GM18870 (cell line): ENCODE results near the gene ELMO1.

ENCODE experiments used
- ATAC-seq: cut with Tn5 transposase; IDR thresholded peaks from one replicate; pipeline ENCODE4 v1.9.1; 2021; ENCODE audit warnings: moderate library complexity; ENCODE audit not compliant: unreplicated experiment

ELMO1 gene

DNA sequence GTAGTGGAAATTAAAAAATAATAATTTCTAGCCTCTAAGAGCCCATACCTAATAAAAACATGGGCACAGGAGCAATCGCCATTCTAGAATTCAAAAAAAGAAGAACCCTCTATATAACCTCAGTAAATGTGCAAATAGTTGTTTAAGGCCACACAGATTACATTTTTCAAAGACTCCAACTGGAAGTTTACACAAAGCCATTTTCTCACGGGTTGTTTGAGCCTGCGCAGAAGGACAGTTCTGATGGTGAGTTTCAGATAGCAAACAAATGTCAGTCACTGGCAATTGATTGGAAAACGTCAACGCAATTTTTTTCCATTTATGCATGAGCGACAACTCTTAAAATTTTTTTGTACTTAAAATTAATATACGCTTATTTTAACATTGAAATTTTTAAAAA lies 23.0 kb upstream of the ELMO1 start:
- ATAC-seq: no peak

DNA sequence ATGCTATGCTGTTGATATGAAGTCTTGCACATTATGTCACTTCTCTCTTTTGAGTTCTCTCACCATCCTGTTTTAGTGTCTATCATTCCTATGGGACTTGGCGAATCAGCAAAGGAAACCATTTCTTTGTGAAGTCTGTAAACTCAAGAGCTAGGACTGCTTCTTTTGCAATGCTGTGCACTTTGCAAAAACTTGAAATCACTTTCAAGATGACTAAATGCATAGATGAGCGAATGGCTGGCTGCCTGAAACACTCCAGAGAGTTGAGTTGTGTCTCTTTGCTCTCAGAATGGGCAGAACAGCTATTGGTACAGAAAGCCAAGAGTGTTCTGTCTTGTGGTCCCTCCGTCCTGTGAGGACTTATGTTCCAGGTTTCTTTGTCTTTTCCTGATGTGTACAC lies 18.3 kb upstream of the ELMO1 start:
- no peak for ATAC-seq

DNA sequence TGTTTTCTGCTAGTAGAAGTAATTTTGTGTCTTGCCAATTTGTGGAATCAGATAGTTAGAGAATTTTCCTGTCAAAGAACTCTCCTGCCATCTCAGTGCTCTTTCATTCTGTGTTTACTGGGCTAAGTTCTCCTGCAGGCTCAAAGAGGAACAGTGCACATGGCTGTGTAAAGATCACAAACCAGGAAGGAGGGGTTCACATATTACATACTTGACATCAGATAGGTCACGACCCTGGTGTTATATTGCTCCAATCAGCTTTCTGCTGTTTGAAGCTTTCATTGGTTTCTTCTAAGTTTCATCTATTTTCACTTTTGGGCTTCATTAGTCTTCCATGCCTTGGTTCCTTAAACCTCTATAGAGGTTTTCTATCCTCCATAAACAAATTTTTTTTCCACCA lies 13.5 kb upstream of the ELMO1 start:
- ATAC-seq: no peak

DNA sequence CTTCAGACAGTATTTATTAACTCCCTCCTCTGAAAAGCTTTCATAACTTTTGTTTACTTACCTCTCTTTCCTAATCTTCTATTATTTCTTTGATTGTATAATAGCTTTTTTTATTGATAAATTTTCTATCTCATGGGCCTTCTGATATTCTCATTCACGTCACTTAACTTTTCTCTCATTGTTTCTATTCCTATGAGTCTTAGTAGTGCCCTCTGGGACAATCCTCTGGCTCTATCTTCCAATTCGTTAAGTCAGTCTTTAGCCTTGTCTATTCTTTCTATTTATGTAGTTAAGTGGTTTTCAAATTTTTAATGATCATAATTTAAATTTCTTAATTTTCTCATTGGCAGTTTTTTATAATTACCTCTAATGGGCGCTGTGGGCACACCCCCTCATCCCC lies 6.4 kb upstream of the ELMO1 start:
- no peak for ATAC-seq

DNA sequence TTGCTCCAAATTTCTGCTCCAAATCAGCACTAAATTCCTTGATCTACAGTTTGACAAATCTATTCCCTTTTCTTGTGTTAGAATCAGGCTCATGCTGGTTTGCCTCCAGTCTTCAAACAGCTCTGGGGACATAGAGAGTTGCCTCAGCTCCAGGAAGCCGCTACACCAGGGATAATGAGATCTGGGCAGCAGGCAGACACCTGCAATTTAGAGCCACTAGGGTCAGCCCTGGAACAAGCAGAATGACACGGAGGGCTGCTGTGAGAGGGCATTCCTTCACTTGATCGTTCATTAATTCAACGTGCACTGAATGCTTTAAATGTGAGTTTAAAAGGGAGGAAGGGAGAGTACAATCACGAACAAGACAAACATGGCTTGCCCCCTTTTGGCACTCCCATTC lies 3.7 kb upstream of the ELMO1 start:
- no peak for ATAC-seq

DNA sequence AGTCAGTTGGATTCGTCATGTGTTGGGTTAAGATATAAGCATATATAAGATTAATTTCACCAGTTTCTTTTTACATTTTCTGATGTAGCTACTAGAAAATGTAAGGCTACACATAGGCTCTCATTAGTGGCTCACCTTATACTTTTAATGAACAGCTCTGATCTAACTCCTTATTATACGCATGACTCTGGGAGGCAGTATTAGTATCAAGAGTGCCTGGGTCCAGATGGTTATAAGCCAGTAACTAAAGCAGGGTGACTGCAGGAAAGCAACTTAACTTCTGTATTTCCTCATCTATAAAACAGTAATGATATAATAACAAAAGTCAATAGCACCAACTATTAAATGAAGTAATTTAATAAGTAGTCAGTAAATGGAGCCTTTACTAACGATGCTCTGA lies 1.4 kb upstream of the ELMO1 start:
- no peak for ATAC-seq

DNA sequence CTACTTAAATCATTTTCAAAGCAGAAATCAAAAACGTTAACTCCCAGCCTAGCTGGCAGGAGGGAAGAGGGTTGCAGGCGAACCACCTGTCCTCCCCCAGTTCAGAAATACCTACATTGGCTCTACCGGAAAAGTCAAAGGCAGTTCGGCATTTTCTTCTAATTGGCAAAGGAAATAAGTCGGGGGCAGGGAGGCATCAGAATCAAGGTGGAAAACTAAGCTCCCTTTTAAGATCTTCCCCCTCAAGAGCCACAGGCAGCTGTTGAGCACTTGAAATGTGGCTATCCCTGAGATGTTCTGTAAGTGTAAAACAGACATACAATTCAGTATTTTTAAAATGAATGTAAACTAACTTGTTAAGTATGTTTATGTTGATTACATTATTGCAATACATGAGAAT lies 957 bp upstream of the ELMO1 start:
- ATAC-seq: no peak

DNA sequence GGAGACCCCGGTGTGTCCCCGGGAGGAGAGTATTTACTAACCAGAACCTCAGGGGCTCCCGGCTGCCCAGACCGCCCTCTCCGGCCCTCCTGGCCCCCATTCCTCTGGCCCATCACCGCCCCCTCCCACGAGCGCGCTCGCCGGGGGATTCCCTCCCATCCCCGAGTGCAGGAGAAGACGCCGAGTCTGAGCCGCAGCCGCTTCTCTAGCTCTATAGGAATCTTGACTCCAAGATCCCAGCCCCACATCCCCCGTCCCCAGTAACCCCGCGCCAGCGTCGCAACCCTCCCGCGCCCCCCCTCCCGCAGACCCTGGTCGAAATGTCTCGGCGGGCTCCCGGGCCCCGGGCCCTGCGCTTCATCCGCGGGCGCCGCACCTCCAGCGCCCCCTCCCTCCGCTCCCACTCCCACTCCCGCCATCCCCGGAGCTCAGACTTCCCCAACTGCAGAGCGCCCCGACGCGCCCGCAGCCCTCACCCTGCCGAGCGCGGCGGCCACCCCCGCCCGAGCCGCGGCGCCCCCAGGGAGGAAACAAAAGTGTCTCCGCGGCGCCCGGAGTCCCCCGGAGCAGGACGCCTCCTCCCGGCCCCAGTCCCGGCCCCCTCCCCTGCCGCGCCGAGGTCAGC lies 541 bp downstream of the ELMO1 start:
- ATAC-seq: no peak

DNA sequence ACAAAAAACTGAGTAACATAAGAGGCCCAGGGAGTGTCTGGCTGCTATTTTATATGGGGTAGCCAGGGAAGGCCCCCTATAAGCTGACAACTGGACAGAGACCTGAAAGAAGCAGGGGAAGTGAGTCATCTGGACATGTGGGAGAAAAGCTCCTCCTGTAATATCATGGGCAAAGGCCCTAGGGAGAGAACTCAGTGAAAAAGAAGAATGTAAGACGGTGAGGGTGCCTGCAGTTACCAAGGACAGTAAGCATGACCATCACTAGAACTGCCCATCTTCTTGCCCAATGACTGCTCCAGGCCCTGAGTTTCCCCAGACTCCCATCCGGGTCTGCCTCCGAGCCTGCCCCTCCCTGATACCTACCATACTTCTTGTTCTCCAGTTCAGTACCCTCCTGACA lies 2.3 kb downstream of the ELMO1 start:
- no peak for ATAC-seq

DNA sequence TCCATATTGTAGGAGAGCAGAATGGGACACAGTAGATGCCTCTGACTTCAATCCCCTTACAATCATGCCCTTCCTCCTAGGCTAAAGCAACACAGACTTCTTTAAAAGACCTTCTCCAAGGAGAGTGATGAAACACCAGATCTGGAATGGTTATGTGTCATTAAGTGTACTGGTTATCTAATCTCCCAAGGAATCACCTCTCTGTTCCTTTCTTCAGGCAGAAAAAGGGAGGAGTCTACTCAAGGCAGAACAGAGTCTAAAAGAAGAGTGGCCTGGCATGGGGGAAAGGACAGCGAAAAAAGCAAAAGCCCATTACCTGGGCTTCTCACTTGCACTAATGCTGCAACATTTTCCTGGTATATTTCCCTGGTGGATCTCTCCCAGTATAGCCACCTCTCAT lies 2.9 kb downstream of the ELMO1 start:
- no peak for ATAC-seq

DNA sequence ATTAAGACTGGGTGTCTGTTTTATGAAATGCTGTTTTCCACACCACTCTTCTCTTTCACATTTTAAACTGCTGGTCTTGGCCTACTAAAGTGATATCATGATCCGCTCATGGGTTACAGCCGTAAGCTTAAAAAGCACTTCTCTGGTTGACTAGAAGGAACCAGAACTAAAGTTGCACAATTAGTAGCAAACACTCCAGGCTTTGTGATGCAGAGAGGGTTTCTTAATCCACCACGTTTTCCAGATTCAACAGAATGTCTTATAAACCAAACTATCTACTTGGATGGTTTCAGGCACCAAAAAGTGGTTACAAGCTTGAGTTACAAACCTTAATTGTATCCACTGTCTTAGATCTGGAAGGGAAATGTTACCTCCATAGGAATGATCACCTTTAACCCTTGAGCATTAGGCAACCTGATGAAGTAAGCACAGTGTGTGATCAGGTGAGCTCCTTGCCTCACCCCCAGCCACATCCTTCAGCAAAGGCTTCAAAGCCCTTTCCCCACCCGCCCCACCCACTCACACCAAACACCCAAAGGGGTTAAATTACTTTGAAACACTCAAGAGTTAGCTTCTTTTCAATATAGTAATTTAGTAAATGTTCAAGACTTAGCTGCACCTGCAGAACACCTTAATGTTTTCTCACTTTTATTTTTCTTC lies 3.5 kb downstream of the ELMO1 start:
- ATAC-seq: no peak

DNA sequence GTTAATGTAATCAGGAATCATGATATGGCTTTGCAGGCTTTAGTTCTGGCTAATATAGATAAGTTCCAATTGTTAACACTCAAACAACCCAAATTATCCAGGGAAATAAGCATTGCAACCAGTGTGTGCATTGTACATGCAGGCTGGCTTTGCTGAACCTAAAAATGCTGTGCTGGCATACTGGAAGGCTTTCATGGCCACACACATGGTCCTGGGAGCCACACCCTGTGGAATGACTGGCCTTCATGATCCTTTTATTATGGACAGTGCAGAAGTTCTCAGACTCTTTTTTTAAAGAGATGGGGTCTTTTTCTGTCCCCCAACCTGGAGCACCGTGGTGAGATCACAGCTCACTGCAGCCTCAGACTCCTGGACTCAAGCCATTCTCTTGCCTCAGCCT lies 5.0 kb downstream of the ELMO1 start:
- ATAC-seq: no peak

DNA sequence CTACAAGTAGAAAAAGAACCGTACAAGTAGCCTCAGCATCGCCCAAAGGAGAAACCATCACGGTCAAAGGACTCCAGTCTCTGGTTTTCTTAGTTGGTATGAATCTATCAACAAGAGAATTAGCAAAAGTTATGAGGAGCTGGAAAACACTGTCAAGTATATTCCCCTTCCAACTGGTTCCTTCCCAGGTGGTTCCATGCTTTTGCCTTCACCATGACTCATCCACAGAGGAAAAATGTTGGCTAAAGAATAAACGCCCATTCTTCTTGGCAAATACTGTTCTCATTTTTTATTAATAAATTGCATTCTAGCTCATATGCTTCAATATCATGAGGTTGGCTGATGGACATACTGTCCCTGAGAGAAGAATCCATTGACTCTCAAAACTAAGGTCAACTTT lies 6.4 kb downstream of the ELMO1 start:
- no peak for ATAC-seq

DNA sequence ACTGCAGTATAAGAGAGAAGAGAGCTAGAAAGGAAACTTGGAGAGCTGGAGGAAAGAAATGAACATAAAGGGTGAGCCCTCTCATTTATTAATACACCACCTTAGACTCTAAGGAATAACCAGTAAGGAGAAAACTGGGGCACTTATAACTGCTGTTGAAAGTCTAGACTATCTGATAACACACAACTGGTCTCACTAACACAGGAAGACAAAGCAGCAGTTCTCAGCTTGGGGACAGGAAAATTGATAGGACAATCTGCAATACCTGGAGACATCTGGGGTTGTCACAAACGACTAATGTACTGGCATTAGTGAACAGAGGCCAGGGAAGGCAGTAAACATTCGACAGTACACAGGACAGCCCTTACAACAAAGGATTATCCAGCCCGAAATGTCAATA lies 6.8 kb downstream of the ELMO1 start:
- ATAC-seq: no peak

DNA sequence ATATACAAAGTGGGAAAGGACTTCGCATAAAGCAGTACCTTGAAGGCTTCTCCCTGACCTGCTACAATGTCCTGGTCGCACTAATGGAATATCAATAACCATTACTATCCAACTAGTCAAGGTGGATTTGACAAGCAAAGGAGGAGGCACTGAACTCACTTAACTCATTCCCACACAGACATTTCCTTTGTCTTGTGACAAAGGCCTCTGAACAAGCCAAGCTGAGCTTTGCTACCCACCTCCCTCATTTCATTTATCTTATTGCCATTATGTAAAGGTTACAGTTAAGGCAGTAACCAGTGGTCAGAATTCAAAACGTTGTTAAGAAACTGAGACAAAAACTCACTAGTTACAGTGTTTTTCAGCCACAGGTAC lies 7.3 kb downstream of the ELMO1 start:
- no peak for ATAC-seq

DNA sequence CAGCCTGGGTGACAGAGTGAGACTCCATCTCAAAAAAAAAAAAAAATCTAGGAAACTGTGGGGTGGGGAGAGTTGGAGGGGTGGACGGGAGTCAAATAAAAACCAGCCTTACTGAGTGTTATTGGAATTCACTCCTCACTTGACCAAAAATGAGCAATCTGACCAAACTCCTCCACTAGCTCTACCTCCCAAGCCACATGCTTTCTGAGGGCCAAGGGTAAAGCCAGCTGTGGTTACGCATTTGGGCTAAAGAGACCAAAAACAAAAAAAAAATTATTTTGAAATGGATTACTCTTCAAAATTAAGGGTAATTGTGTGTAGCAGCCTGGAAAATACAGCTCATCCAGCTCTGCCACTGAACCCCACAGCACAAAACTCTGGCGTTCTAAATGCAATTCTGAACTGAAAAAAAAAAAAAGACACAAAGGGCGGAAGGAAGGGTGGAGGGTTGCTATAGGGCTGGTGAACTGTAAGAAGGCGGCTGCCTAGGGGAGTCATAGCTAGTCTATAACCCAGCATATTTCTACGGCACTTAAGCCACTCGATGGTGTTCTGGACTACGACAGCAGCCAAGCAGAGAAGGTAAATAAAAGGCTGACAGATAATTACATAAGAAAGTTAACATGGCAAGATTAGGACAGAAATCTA lies 7.8 kb downstream of the ELMO1 start:
- ATAC-seq: no peak

DNA sequence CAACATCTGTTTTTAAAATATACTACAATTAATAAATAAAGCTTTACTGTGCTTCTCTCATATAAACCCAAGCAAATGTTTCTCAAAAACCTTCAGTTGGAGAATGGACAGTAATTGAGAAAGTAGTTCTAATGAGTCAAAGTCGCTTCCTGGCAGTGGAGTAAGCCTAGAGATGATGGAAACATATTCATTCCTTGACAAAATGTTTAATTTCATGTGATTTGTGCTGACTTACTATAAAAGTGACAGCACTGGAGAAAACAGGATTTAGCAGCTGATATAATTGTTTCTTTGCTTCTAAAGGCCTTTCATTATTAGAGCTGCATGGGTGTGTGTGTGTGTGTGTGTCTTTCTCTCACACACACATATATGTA lies 9.0 kb downstream of the ELMO1 start:
- ATAC-seq: no peak

DNA sequence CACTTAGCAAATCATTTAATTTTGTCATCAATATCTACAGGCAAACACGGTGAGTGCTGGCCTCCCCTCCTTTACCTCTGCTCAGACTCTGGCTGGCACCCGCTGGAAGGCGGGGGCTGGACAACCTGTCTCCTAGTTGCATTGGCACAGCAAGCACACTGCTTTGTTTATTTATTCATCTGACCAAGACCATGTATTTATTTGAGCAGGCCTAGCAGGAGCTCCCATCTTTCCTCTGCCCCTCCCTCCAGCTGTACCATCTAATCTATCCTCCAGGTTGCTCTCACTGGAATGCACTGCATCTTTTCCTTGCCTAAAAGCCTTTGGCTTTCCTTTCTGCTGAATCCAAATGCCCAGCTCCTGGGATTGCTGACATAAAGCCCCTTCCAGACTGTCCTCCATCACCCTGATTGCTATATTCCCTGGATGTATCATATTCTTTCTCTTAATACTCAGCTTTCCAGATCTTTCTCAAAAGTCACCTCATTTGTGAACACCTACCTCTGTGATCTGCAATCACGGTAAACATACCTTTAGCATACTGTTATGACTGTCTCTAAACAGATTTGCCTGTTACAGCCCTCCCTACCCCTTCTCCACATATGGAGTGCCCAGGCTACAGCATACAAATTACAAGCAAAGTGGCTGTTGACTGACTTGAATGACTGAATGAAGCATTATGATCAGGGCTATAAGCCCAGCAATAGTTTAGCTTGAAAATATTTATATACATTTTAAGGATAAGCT lies 9.6 kb downstream of the ELMO1 start:
- ATAC-seq: no peak

DNA sequence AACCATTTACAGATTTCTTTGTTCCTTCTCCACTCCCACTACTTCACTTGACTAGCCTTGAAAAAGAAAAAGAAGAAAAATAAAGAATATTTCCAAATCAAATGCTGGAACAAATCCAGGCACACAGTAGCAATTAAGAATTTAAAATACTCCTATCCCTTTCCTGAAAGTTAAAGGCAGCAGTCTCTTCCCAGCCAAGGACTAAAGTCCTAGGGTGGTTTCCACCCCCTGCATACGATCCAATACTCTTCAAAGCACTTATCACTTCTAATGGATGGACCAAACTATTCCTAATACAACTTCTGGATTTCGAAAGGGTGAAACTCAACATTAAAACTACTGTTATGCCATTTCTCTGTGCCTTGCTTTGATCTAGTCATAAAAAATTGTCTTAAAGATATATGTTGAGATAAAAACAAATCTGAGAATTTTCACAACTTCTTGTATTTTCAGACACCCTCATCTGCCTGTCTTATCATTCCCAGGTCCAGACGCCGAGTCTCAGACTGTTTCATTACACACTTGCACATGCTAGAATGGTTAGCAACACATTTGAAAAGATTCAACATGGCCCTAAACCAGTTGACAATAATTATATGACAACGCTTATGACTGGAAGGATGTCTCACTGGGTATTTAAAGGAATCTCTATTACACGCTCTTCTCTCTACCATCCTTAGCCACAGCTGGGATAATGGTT lies 13.4 kb downstream of the ELMO1 start:
- no peak for ATAC-seq

DNA sequence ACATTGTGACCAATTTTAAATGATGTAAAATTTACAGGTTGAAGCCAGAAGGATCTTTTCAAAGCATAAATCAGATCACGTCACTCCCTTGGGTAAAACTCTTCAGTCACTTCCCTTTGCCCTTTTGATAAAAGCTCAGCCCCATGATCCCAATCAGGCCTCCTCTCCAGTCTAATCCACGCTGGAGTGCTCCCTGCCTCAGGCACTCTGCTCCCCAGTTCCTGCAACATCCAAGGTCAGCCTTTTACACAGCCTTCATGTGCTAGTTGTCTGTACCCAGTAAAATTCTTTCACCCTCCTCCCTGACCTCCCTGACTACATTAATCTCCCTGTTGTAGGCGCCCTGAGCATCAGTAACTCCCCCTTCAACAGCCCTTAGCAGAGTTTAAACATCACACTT lies 14.1 kb downstream of the ELMO1 start:
- no peak for ATAC-seq

DNA sequence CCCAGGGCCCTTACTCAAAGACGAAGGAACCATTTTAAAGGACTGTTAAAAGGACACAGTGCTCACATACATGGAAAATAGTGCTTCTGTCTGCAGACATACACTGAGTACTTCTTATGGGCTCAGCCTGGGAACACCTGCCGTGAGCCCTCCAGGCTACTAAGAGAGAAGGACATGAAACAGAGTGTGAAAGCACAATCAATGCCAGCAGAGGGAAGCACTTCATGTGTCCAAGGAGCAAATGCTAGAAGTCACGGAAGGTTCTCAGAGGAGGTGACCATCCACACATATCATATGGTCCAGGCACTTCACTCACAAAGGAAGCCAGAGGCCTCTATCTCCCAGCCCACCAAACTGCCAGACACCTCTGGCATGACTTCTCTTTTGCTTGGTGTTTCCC lies 15.5 kb downstream of the ELMO1 start:
- ATAC-seq: no peak
